ENCODE data around the gene CSH2. TPM values are rescaled to one million over a fixed set of nuclear protein-coding genes. Genes with fewer than 3 reads are reported as not detected.
"Not testable (repeated sequence)": the region's sequence is repeated elsewhere in the genome, so short reads cannot be mapped to it uniquely, and the experiment has no call there.

The CSH2 gene
- total RNA-seq, 1 donor from 2014 or later = not detected

GRCh38 chr17:63903787-63904201 lies 30.3 kb upstream of the CSH2 start:
- H3K4me3 ChIP-seq; H3K27me3 ChIP-seq; intact Hi-C loops (cut with DNase I); H3K36me3 ChIP-seq; H3K4me1 ChIP-seq; DNase-seq (ENCODE audit: low spot score in 2 of 2); H3K27ac ChIP-seq; H3K9me3 ChIP-seq: not testable (repeated sequence)
- TF ChIP-seq CTCF (IDR thresholded peaks at IDR 0.05) = peak in 2 of 3 experiments; percentile 32 to 33

- H3K4me3 ChIP-seq; DNase-seq (ENCODE audit: low spot score in 2 of 2); intact Hi-C loops (cut with DNase I); H3K27me3 ChIP-seq; H3K4me1 ChIP-seq; H3K27ac ChIP-seq; H3K36me3 ChIP-seq; H3K9me3 ChIP-seq: not testable (repeated sequence)
Measured at GRCh38 chr17:63901971-63902370, 28.5 kb upstream of the CSH2 start.

GRCh38 chr17:63898899-63899798 lies 25.7 kb upstream of the CSH2 start:
- H3K9me3 ChIP-seq; intact Hi-C loops (cut with DNase I); H3K4me3 ChIP-seq; H3K4me1 ChIP-seq; H3K27me3 ChIP-seq; H3K36me3 ChIP-seq; H3K27ac ChIP-seq; DNase-seq (ENCODE audit: low spot score in 2 of 2): not testable (repeated sequence)

- H3K27me3 ChIP-seq; H3K27ac ChIP-seq; intact Hi-C loops (cut with DNase I); H3K4me1 ChIP-seq; H3K9me3 ChIP-seq; H3K36me3 ChIP-seq; DNase-seq (ENCODE audit: low spot score in 2 of 2); H3K4me3 ChIP-seq: not testable (repeated sequence)
Measured at GRCh38 chr17:63896524-63897354, 23.3 kb upstream of the CSH2 start, which contains the start of gene CSH1. TSS of gene CSH1 (minus strand) at chr17:63896574. CDS start at chr17:63896511, 63 bp downstream.

GRCh38 chr17:63894821-63895220 lies 21.3 kb upstream of the CSH2 start:
- H3K27ac ChIP-seq; H3K9me3 ChIP-seq; H3K36me3 ChIP-seq; H3K4me3 ChIP-seq; intact Hi-C loops (cut with DNase I); H3K27me3 ChIP-seq; H3K4me1 ChIP-seq: not testable (repeated sequence)
- peak in 1 of 2 donors; percentile 24 for DNase-seq (ENCODE audit: low spot score in 2 of 2)

GRCh38 chr17:63894021-63894420 lies 20.5 kb upstream of the CSH2 start:
- peak in 1 of 2 donors; percentile 24 for DNase-seq (ENCODE audit: low spot score in 2 of 2)
- H3K27me3 ChIP-seq; intact Hi-C loops (cut with DNase I); H3K4me1 ChIP-seq; H3K9me3 ChIP-seq; H3K4me3 ChIP-seq; H3K36me3 ChIP-seq; H3K27ac ChIP-seq: not testable (repeated sequence)

- H3K4me1 ChIP-seq; H3K27ac ChIP-seq; H3K9me3 ChIP-seq; intact Hi-C loops (cut with DNase I); DNase-seq (ENCODE audit: low spot score in 2 of 2); H3K4me3 ChIP-seq; H3K27me3 ChIP-seq; H3K36me3 ChIP-seq: not testable (repeated sequence)
Measured at GRCh38 chr17:63892316-63893037, 19.0 kb upstream of the CSH2 start.

- H3K4me3 ChIP-seq; intact Hi-C loops (cut with DNase I); H3K27me3 ChIP-seq; H3K36me3 ChIP-seq; H3K4me1 ChIP-seq; H3K27ac ChIP-seq; H3K9me3 ChIP-seq: not testable (repeated sequence)
- TF ChIP-seq CTCF (IDR thresholded peaks at IDR 0.05) = peak in 2 of 3 experiments; percentile 27 to 32
- peak in 1 of 2 donors; percentile 59 for DNase-seq (ENCODE audit: low spot score in 2 of 2)
Measured at GRCh38 chr17:63889026-63889848, 15.8 kb upstream of the CSH2 start.

- H3K4me3 ChIP-seq; H3K4me1 ChIP-seq; H3K9me3 ChIP-seq; intact Hi-C loops (cut with DNase I); H3K27ac ChIP-seq; H3K27me3 ChIP-seq; H3K36me3 ChIP-seq; DNase-seq (ENCODE audit: low spot score in 2 of 2): not testable (repeated sequence)
Measured at GRCh38 chr17:63885119-63885518, 11.6 kb upstream of the CSH2 start.

- H3K36me3 ChIP-seq; DNase-seq (ENCODE audit: low spot score in 2 of 2); H3K27me3 ChIP-seq; H3K9me3 ChIP-seq; H3K4me3 ChIP-seq; H3K27ac ChIP-seq; H3K4me1 ChIP-seq; intact Hi-C loops (cut with DNase I): not testable (repeated sequence)
Measured at GRCh38 chr17:63882626-63883126, 9.2 kb upstream of the CSH2 start.

Measured in ascending aorta (tissue), 2 donors.